Activated CD4-positive, alpha-beta T cell treated with anti-CD3 and anti-CD28 coated beads, Interleukin-10, Interleukin-2, amounts not matched to agents 100 ng/mL and 50 ng/mL, durations not matched to agents 16 hours and 8 hours (primary cell): ENCODE results near the gene STARD3.

Experiments used
- DNase-seq: peaks from one replicate; pipeline ENCODE4 v3.0.0-alpha.2; 2020

The STARD3 gene

GRCh38 chr17:39674179-39674578 is 37.2 kb downstream of the STARD3 start:
- DNase-seq = no peak

- DNase-seq = no peak
These were observed 37.9 kb downstream of the STARD3 start for GRCh38 chr17:39674702-39675389.

- no peak for DNase-seq
These were observed 38.6 kb downstream of the STARD3 start for GRCh38 chr17:39675390-39676082.

GRCh38 chr17:39676198-39676819 is 39.4 kb downstream of the STARD3 start:
- peak; percentile 65 for DNase-seq

GRCh38 chr17:39677072-39677471 is 40.1 kb downstream of the STARD3 start:
- DNase-seq = no peak

GRCh38 chr17:39677542-39678339 is 40.8 kb downstream of the STARD3 start:
- no peak for DNase-seq

- DNase-seq = no peak
These were observed 41.6 kb downstream of the STARD3 start for GRCh38 chr17:39678340-39679116.

GRCh38 chr17:39679521-39680192 is 42.7 kb downstream of the STARD3 start:
- peak; percentile 40 for DNase-seq

- no peak for DNase-seq
These were observed 46.5 kb downstream of the STARD3 start for GRCh38 chr17:39683295-39683939.

GRCh38 chr17:39684369-39685192 is 47.6 kb downstream of the STARD3 start:
- DNase-seq = no peak

GRCh38 chr17:39687101-39687545 is 50.2 kb downstream of the STARD3 start:
- DNase-seq = no peak

GRCh38 chr17:39687546-39688474 is 50.9 kb downstream of the STARD3 start, which contains the start of gene PGAP3:
TSS of gene PGAP3 (minus strand) at chr17:39688057. CDS start at chr17:39688014, 43 bp downstream.
- peak; percentile 91 for DNase-seq

- DNase-seq = no peak
These were observed 51.5 kb downstream of the STARD3 start for GRCh38 chr17:39688475-39688835.

GRCh38 chr17:39688945-39689344 is 52.0 kb downstream of the STARD3 start:
- no peak for DNase-seq

- no peak for DNase-seq
These were observed 57.6 kb downstream of the STARD3 start for GRCh38 chr17:39694593-39694992.

GRCh38 chr17:39695089-39695474 is 58.1 kb downstream of the STARD3 start:
- DNase-seq = no peak

- DNase-seq = no peak
These were observed 59.8 kb downstream of the STARD3 start for GRCh38 chr17:39696731-39697130.

GRCh38 chr17:39697961-39698360 is 61.0 kb downstream of the STARD3 start:
- DNase-seq = no peak
